Measurements from ENCODE around the gene GPR35.

Gene GPR35

GRCh38 chr2:240589850-240590525 is 35.3 kb upstream of the GPR35 start:
- DNase-seq: no peak

GRCh38 chr2:240590681-240591111 is 34.6 kb upstream of the GPR35 start:
- no peak for DNase-seq

GRCh38 chr2:240591226-240591625 is 34.1 kb upstream of the GPR35 start:
- no peak for DNase-seq

- DNase-seq: no peak
Measured at GRCh38 chr2:240591784-240592183, 33.5 kb upstream of the GPR35 start.

GRCh38 chr2:240593026-240593702 is 32.1 kb upstream of the GPR35 start:
- DNase-seq: peak; percentile 50

- peak; percentile 58 for DNase-seq
Measured at GRCh38 chr2:240593703-240594451, 31.4 kb upstream of the GPR35 start.

GRCh38 chr2:240594511-240595380 is 30.5 kb upstream of the GPR35 start:
- DNase-seq: peak; percentile 57

- DNase-seq: peak; percentile 64
Measured at GRCh38 chr2:240595381-240596079, 29.8 kb upstream of the GPR35 start.

GRCh38 chr2:240596080-240596460 is 29.2 kb upstream of the GPR35 start:
- peak; percentile 59 for DNase-seq

- peak; percentile 61 for DNase-seq
Measured at GRCh38 chr2:240596491-240596931, 28.8 kb upstream of the GPR35 start.

- peak; percentile 44 for DNase-seq
Measured at GRCh38 chr2:240597054-240597418, 28.2 kb upstream of the GPR35 start.

- peak; percentile 46 for DNase-seq
Measured at GRCh38 chr2:240597419-240598181, 27.7 kb upstream of the GPR35 start.

GRCh38 chr2:240598311-240598911 is 26.9 kb upstream of the GPR35 start:
- peak; percentile 60 for DNase-seq

GRCh38 chr2:240599141-240599583 is 26.1 kb upstream of the GPR35 start:
- no peak for DNase-seq

GRCh38 chr2:240600451-240600961 is 24.8 kb upstream of the GPR35 start:
- DNase-seq: peak; percentile 44

GRCh38 chr2:240601061-240601830 is 24.0 kb upstream of the GPR35 start:
- peak; percentile 48 for DNase-seq

GRCh38 chr2:240601831-240602160 is 23.5 kb upstream of the GPR35 start:
- no peak for DNase-seq

- peak; percentile 53 for DNase-seq
Measured at GRCh38 chr2:240602266-240603050, 22.8 kb upstream of the GPR35 start.
